Astrocyte of the spinal cord (primary cell): Measurements from ENCODE around the gene CMTM7.

Source experiments
- DNase-seq: peaks from one replicate; pipeline ENCODE4 v3.0.0; 2011; ENCODE audit warnings: low read depth, low spot score
- H3K4me3 ChIP-seq: 2 replicates; pipeline ENCODE4 v1.5.1; 2011; ENCODE audit warnings: low read depth, mild to moderate bottlenecking, low read length, moderate library complexity
- in situ Hi-C: cut with HindIII; loops from 2 replicates; pipeline ENCODE4 v1.10.0; 2017; ENCODE audit warnings: low sequenced_read_pairs
- TF ChIP-seq, protein P1 (sequence below): IDR thresholded peaks from 2 replicates; pipeline ENCODE4 v1.5.1; 2012; ENCODE audit warnings: low read depth, mild to moderate bottlenecking, low read length, inconsistent platforms

CMTM7 gene, protein sequence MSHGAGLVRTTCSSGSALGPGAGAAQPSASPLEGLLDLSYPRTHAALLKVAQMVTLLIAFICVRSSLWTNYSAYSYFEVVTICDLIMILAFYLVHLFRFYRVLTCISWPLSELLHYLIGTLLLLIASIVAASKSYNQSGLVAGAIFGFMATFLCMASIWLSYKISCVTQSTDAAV

DNA sequence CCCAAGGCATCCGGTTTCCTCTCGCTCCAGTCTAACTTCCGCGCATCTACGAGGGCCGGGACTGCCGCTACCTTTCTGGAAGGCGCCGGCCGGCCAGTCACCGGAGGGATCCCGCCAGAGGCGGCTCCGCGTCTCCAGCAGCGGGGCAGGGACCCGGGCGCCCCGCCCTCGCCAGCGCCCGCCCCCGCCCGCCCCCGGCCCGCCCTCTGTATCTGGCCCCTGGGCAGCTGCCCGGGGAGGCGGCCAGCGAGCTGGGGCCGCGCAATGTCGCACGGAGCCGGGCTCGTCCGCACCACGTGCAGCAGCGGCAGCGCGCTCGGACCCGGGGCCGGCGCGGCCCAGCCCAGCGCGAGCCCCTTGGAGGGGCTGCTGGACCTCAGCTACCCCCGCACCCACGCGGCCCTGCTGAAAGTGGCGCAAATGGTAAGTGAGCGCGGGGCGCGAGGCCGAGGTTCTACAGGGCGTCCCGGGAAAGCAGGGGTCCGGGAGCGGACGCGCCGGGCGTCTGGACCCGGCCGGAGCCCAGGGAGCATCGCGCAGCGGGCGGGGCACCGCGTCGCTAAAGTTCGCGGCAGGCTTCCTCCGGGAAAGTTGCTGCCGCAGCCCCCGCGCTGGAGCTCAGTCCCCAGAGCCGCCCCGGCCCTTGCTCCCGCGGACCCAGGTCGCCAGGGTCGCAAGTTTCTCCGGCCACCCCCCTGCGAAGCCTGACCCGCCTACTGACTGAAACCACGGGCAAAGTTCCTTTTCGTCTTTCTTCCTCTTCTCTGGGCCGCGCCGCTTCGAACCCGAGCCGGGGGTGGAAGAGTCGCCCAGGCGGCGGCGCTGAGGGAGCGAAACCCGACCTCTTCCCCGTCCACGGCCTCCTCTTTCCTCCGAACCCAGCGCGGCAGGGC is at the start of gene CMTM7:
Gene CMTM7 (plus strand): TSS at position 211 of the 893 bp plus-strand sequence. CDS start 54 bp downstream, at position 265.
- TF ChIP-seq, protein P1, sequence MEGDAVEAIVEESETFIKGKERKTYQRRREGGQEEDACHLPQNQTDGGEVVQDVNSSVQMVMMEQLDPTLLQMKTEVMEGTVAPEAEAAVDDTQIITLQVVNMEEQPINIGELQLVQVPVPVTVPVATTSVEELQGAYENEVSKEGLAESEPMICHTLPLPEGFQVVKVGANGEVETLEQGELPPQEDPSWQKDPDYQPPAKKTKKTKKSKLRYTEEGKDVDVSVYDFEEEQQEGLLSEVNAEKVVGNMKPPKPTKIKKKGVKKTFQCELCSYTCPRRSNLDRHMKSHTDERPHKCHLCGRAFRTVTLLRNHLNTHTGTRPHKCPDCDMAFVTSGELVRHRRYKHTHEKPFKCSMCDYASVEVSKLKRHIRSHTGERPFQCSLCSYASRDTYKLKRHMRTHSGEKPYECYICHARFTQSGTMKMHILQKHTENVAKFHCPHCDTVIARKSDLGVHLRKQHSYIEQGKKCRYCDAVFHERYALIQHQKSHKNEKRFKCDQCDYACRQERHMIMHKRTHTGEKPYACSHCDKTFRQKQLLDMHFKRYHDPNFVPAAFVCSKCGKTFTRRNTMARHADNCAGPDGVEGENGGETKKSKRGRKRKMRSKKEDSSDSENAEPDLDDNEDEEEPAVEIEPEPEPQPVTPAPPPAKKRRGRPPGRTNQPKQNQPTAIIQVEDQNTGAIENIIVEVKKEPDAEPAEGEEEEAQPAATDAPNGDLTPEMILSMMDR = no peak
- peak; percentile 59 for DNase-seq
- peak within 1 kb of the TSS; percentile 63 for H3K4me3 ChIP-seq
- in situ Hi-C loops = no loop called here

DNA sequence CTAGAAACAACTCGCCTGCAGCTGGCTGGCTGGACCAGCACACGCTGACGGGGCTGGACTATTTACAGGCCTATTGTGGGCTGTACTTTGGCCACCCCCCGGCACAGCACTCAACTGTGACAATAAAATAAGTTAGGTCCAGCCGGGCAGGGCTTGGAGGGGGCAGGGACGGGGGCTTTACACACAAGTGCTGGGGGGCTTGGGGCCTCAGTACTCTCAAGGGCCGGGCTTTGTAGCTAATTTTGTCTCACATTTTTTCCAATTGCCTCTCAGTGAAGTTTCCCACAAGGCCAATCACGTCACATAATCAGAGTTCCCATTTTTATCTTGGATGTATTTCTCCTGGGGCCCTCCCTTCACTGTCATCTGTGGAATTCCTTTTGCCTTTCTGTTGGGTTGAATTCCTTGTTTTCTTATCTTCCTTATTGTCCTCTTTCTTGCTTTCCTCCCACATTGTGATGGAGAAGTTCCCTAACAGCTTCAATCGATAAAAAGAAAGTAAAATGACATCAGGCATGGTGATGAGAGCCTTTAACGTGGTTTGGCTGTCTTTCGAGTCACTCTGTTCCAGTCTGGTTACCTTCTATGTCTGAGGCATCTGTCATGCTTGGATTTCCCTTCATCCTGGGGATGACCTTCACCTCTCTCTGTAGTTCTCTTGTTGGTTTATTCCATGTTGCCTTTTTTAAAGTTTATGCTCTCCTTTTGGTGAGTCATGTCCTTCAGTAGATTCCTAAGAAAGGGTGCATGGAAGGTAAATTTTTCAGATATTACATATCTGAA is 44.1 kb upstream of the CMTM7 start:
- no peak overlapping the region for H3K4me3 ChIP-seq
- in situ Hi-C loops = no loop called here
- TF ChIP-seq, protein P1 = no peak
- DNase-seq = no peak

DNA sequence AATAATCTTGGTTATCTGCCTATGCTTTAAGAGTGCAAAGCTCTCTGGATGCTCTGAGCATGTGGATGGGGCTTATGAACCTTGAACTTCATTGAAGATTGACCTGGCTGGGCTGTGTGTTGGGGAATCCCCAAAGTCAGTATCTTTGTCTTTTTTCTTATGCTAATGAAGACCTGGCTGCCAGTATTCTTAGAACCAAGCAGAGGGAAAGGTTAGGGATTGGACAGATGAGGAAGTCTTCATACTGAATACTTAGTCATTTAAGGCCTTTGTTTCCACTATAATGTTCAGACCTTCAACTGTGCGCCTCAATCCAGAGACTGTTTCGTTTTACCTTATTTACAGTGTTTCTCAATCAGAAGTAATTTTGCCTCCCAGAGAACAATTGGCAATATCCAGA is 42.5 kb upstream of the CMTM7 start:
- no peak overlapping the region for H3K4me3 ChIP-seq
- DNase-seq = no peak
- TF ChIP-seq, protein P1 = no peak
- in situ Hi-C loops = no loop called here

DNA sequence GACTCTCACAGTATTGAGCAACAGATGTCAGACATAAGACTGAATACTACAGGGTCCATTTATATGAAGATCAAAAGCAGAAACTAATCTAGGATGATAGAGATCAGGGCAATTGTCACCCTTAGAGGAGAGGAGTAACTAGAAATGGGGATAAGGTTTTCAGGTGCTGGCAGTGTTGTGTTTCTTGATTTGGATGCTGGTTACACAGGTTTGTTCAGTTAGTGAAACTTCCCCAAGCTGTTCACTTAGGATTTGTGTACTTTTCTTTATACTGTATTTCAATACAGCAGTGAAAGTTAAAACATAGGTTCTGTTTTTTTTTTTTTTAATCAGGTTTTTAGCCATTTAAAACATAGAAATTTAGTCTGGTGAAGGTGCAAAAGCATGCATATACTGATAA is 39.1 kb upstream of the CMTM7 start:
- no peak overlapping the region for H3K4me3 ChIP-seq
- TF ChIP-seq, protein P1 = no peak
- no peak for DNase-seq
- in situ Hi-C loops = no loop called here

DNA sequence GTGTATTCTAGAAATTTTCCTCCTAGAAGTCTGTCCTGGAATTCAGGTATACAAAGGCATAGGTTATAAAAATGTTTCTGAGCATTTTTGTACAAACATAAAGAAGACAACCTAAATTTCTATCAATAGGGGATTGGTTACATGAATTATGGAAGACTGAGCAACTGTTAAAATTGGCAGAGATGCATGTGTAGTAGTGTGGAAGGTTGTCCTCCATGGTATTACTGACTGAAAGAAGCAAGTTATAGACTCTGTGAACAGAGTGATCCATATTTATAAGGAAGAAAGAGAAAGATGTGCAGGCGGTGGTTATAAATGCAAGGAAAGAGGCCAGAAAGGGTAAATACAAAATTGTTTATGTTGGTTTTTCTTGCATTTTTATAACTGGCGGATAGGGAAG is 38.3 kb upstream of the CMTM7 start:
- TF ChIP-seq, protein P1 = no peak
- in situ Hi-C loops = no loop called here
- DNase-seq = no peak
- no peak overlapping the region for H3K4me3 ChIP-seq

DNA sequence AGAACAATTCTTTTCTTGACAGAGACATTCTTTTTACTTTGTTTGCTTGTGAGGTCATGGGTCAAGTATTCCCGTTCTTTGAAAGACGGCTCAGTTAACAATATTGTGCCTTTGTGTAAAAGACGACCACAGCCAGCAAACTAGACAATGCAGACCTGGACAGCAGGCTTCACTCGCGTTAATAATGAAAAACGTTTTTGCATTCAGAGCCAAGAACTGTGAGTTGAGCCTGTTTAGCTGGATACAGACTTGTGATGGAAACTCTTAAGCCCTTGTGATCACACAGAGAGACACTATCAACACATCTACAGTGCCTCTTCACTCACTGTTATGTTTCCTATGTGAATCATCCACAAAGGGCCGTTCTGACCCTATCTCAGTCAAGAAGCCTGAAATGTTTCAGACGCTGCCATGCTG is 37.3 kb upstream of the CMTM7 start:
- TF ChIP-seq, protein P1 = no peak
- in situ Hi-C loops = no loop called here
- no peak overlapping the region for H3K4me3 ChIP-seq
- peak; percentile 32 for DNase-seq
